Upper lobe of left lung (tissue), 4 donors: ENCODE measurements around the gene SETD4.

ENCODE experiments used
- POLR2AphosphoS5 ChIP-seq, 2 donors: sonication (generic); formaldehyde crosslinking; IDR thresholded peaks; one replicate each; pipeline ENCODE4 v1.5.1; 2017; ENCODE audit warnings: antibody characterized with exemption in 2 of 2
- TF ChIP-seq, protein P1 (sequence below), 6 experiments: fragments of 450-650 bp in 4 of 6; fragments of 200-600 bp in 2 of 6; sonication (generic) in 2 of 6; IDR thresholded peaks; one replicate each; pipeline ENCODE4 v1.5.1; 2016 to 2019; ENCODE audit warnings: antibody characterized with exemption in 6 of 6

DNA sequence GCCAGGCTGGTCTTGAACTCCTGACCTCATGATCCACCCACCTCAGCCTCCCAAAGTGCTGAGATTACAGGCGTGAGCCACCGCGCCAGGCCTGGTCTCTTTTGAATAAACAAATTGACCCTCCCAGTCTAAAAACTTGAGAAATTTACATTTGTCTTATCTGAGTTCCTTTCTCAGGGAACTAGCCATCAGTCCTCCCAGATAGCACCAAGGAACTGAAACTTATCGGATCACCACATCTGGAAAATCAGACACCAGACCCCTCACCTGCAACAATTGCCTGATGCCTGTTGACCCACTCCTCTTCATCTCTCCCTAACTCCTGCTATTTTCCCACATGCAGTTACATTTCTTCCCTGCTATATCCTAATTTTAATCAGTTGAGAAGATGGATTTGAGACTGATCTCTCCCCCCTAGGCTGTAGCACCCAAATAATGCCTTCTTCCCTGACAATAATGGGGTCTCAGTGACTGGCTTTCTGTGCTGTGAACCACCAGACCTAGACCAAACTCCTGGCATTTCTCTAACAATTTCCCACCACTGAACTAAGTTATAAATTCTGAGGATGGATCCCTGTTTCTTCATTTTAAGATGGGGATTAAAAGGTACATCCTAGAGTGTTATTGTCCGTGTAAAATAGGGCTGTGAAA lies 8.5 kb upstream of the SETD4 start:
- TF ChIP-seq, protein P1, sequence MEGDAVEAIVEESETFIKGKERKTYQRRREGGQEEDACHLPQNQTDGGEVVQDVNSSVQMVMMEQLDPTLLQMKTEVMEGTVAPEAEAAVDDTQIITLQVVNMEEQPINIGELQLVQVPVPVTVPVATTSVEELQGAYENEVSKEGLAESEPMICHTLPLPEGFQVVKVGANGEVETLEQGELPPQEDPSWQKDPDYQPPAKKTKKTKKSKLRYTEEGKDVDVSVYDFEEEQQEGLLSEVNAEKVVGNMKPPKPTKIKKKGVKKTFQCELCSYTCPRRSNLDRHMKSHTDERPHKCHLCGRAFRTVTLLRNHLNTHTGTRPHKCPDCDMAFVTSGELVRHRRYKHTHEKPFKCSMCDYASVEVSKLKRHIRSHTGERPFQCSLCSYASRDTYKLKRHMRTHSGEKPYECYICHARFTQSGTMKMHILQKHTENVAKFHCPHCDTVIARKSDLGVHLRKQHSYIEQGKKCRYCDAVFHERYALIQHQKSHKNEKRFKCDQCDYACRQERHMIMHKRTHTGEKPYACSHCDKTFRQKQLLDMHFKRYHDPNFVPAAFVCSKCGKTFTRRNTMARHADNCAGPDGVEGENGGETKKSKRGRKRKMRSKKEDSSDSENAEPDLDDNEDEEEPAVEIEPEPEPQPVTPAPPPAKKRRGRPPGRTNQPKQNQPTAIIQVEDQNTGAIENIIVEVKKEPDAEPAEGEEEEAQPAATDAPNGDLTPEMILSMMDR (IDR thresholded peaks at IDR 0.05): no peak
- no peak for TF ChIP-seq POLR2AphosphoS5 (IDR thresholded peaks at IDR 0.05)
